Measurements from ENCODE around the gene DOCK1. TPM values are rescaled to one million over a fixed set of nuclear protein-coding genes. Genes with fewer than 3 reads are reported as not detected.

Gene DOCK1
- total RNA-seq, 4 donors from 2014 or later, result 41.1 to 62.4 (median 53.2) TPM

DNA sequence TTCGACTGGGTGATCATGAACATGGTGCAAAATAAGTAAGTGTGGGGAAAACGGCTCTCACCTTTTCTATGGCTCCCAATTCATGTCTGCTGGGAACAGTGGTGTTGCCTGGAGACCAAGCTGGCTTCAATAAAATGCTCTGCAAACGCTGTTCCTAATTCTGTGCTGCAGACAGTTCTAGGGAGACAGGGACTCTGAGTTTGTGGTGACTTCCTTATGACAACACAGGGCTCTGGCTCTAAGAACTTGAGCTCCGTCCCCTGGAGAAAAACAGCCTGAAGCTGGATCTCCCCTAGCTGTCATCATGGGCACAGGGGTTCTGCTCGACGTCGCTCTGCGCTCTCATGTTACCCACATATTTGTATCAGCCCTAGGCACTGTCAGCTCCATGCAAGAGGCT lies 352.2 kb downstream of the DOCK1 start:
- TF ChIP-seq, protein P1, sequence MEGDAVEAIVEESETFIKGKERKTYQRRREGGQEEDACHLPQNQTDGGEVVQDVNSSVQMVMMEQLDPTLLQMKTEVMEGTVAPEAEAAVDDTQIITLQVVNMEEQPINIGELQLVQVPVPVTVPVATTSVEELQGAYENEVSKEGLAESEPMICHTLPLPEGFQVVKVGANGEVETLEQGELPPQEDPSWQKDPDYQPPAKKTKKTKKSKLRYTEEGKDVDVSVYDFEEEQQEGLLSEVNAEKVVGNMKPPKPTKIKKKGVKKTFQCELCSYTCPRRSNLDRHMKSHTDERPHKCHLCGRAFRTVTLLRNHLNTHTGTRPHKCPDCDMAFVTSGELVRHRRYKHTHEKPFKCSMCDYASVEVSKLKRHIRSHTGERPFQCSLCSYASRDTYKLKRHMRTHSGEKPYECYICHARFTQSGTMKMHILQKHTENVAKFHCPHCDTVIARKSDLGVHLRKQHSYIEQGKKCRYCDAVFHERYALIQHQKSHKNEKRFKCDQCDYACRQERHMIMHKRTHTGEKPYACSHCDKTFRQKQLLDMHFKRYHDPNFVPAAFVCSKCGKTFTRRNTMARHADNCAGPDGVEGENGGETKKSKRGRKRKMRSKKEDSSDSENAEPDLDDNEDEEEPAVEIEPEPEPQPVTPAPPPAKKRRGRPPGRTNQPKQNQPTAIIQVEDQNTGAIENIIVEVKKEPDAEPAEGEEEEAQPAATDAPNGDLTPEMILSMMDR (IDR thresholded peaks at IDR 0.05; ENCODE audit: low read depth), result no peak

DNA sequence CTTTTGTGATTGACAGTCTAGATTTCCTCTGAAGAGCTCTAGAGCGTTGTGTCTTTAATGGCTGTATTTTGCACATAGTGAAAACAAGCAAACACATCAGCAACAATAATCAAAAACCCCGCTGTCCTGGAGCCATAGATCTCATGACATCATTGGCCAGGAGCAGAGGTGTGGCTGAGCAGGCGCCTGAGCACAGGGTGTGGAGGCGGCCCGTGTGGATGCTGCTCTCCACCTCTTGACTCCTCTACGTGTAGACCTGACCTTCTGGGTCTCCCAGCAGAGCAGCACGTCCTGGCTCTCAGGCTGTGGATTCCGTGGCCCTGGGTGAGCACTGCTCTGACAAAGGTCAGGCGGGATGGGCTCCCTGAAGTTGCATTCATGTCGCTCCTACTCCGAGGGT lies 354.1 kb downstream of the DOCK1 start:
- TF ChIP-seq, protein P1 (IDR thresholded peaks at IDR 0.05; ENCODE audit: low read depth), result no peak

DNA sequence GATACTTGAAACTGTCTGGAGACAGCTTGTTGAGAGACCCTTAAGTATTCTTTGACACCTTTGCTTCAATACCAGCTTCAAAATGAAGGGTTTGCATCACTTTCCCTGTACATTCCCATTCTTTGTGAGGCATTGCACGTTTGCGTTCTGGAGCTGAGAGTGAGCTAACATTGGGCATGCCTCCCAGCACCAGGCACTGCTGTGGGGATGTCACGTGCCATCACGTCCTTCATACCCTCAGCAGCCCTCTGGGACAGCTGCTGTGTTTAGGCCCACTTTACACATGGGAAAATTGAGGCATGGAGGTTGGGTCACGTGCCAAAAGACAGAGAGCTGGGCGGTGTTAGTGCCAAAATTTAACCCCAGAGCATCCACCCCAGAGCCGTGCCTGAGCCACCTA lies 357.4 kb downstream of the DOCK1 start:
- TF ChIP-seq, protein P1 (IDR thresholded peaks at IDR 0.05; ENCODE audit: low read depth), result no peak

DNA sequence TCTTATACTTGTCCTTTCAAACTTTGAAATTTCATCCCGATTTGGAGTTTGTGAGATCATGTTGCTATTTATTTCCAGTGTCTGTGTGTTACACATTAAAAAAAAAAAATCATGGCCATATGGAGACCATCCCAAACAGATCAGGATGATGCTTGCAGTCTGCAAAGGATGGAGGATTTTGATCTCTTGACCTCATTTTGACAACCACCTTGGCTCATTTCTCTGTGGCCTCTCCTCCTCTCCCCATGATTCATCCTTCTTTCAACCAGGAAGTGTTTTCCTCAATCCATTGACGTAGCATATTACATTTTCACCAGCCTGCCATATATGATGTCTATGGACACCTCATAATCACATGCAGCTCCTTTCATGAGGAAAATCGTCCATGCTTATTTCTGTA lies 360.1 kb downstream of the DOCK1 start:
- TF ChIP-seq, protein P1 (IDR thresholded peaks at IDR 0.05; ENCODE audit: low read depth), result no peak

DNA sequence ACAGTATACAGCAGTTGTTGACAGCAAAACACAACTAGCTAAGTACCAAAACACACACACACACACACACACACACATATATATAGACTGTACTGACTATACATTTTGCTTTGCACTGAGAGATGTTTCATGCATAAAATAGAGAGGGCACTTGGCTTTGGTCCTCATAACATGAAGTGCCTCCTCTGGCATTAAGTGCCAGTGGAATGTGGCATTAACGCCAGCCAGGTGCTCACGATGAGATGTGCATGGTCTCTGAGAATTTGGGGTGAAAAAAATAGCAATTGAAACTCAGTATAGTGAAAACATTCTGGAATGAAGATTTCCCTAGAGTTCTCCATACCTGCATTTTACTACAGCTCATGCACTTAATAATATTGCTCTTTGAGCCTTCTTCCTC lies 361.2 kb downstream of the DOCK1 start:
- TF ChIP-seq, protein P1 (IDR thresholded peaks at IDR 0.05; ENCODE audit: low read depth), result no peak

DNA sequence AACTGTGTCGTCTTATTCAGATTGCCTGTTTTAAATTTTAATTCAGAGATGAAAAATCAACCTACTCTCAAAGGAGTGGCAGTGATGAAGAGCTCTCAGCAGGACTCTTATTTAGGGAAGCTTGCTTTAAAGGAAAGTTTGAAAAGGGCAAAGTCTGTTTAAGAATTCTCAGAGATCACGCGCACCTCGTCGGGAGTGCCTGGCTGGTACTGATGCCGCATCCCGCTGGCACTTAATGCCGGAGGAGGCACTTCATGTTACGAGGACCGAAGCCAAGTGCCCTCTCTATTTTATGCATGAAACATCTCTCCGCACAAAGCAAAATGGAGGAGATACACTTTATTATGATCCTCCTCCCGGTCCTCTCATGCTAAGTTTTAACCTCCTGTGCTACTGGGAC lies 362.2 kb downstream of the DOCK1 start:
- TF ChIP-seq, protein P1 (IDR thresholded peaks at IDR 0.05; ENCODE audit: low read depth), result no peak

DNA sequence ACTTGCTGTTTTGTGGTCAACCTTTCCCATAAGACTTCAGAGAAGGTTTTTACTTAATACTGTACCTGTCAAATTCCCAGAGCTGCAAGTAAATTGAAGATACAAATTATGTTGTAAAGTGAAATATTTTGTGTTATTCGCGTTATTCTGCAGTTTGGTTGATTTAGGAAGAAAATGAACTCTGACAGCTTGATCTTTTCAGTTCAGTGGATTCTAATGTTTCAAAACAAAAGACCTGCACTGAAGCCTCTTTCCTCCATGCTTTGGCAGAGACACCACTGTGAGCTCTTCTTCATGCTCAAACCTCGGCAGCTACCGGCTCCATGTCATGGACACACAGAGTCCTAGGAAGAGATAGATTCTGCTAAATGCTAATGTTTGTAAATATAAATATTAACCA lies 366.8 kb downstream of the DOCK1 start:
- TF ChIP-seq, protein P1 (IDR thresholded peaks at IDR 0.05; ENCODE audit: low read depth), result no peak
